Upper lobe of right lung (tissue), 1 donor: Measurements from ENCODE around the gene GBA2. TPM values are rescaled to one million over a fixed set of nuclear protein-coding genes. Genes with fewer than 3 reads are reported as not detected.

ENCODE experiments used
- ATAC-seq: fragments of 200-7000 bp; cut with Tn5 transposase; one replicate; pipeline ENCODE4 v1.9.1; 2020; ENCODE audit warnings: mild to moderate bottlenecking, moderate library complexity
- DNase-seq: peaks from one replicate; pipeline ENCODE4 v3.0.0-alpha.2; 2020
- H3K27ac ChIP-seq: fragments of 200-600 bp; one replicate; pipeline ENCODE4 v1.8.0; 2022
- H3K27me3 ChIP-seq: fragments of 200-600 bp; one replicate; pipeline ENCODE4 v1.8.0; 2022; ENCODE audit warnings: mild to moderate bottlenecking
- H3K36me3 ChIP-seq: fragments of 200-600 bp; one replicate; pipeline ENCODE4 v1.8.0; 2022
- H3K4me1 ChIP-seq: fragments of 200-600 bp; one replicate; pipeline ENCODE4 v1.8.0; 2022
- H3K4me3 ChIP-seq: fragments of 200-600 bp; one replicate; pipeline ENCODE4 v1.8.0; 2022; ENCODE audit warnings: mild to moderate bottlenecking
- H3K9me3 ChIP-seq: fragments of 200-600 bp; one replicate; pipeline ENCODE4 v1.8.0; 2022
- intact Hi-C: fragments of 100-400 bp; cut with DNase I; formaldehyde crosslinking; loops from one replicate; pipeline ENCODE4 v1.11.0; 2022
- total RNA-seq: library from RNA; stranded (reverse); fragmentation: NEBNext Ultra II Directional; extraction: Animal tissue kit (Norgen Biotek cat#: 25700); gene quantifications from one replicate; pipeline ENCODE4 v1.2.1, GENCODE V29; 2021
- TF ChIP-seq, protein P1 (sequence below): fragments of 200-600 bp; IDR thresholded peaks from one replicate; pipeline ENCODE4 v1.8.0; 2022; ENCODE audit warnings: antibody characterized with exemption
- donor health status: DM: no; HTN: yes; CAD: no; lungs with severe emphysema.

The GBA2 gene
- total RNA-seq, 1 donor from 2014 or later, result 99.1 TPM

DNA sequence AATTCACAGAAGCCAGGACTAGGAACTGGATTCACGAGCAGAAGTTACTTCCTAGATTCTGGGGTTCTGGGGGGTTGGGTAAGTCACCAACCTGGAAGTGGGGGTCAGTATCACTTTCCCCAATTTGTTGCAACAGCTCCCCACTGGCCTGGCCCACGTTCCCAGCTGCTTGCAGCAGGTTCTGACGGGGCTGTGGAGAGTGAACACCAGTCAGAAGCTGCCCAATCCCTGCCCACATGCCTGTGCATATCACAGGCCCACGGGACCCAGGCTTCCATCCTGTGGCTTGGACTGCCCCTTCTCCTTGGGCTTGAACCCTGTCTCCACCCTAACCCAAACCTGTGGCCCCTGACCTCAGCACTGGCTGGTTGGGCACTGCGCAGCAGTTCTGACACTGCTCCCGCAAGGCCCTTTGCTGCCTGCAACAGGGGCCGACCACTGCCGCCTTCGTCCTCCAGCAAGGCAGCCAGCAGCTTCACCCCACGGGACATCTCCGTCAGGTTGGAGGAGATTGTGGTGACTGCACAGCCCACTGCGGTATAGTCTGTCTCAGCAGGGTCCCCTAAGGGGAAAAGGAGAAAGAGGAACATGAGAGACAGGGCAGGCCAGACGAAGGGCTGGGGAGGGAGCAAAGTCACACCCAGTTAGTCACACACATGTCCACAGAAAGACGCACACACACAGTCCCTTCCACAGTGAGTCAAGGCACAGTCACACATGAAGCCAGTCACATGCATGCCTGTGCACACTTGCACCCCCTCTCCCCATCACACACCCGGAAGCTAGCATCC, 30.1 kb downstream of the GBA2 start:
- Histone ChIP-seq H3K27ac (no peak overlapping the region), H3K4me3 (no peak overlapping the region), H3K9me3 (no peaks in the 10 kb centered on the region), H3K27me3 (no peaks in the 10 kb centered on the region), H3K36me3 (peaks cover 100% of the 10 kb centered on the region), H3K4me1 (no peaks in the 10 kb centered on the region)
- intact Hi-C loops, result no loop called here
- ATAC-seq, result peak; percentile 27
- no peak for DNase-seq
- TF ChIP-seq, protein P1, sequence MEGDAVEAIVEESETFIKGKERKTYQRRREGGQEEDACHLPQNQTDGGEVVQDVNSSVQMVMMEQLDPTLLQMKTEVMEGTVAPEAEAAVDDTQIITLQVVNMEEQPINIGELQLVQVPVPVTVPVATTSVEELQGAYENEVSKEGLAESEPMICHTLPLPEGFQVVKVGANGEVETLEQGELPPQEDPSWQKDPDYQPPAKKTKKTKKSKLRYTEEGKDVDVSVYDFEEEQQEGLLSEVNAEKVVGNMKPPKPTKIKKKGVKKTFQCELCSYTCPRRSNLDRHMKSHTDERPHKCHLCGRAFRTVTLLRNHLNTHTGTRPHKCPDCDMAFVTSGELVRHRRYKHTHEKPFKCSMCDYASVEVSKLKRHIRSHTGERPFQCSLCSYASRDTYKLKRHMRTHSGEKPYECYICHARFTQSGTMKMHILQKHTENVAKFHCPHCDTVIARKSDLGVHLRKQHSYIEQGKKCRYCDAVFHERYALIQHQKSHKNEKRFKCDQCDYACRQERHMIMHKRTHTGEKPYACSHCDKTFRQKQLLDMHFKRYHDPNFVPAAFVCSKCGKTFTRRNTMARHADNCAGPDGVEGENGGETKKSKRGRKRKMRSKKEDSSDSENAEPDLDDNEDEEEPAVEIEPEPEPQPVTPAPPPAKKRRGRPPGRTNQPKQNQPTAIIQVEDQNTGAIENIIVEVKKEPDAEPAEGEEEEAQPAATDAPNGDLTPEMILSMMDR, result no peak

DNA sequence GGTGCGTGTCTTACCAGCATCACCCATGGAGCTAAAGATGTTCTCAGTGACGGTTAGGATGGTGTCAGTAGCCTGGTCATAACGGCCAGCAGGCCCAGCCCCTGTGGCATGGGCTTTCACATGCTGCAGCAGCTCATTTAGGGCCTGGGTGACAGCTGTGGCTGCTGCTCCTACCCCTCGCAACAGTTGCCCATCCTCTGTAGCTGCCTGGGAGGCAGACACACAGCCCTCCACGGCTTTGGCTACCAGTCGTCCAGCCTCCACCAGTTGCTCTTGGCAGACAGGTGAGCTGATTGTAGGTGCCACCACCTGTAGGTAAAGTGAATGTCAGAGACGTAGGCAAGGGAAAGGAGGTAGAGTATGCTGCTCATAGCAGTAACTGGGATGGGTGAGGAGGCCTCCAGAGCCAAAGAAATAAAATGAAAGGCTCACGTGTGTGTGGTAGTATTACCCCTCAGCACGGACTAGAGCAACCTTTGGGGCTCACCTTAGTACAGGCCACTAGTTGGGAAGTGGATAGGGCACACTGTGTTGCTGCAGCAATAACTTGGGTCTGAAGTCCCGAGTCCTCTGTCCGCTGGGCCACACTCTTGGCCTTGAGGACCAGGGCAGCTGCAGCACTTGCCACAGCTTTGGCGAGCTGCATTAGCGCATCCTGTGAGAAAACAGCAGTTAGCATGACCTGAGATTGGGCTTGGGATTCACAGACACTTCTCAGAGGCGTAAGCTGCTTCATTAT, 31.7 kb downstream of the GBA2 start:
- DNase-seq (no peak), ATAC-seq (no peak)
- peaks cover 100% of the 10 kb centered on the region for H3K36me3 ChIP-seq
- TF ChIP-seq, protein P1, result no peak
- H3K27me3 ChIP-seq, result no peaks in the 10 kb centered on the region
- H3K4me1 ChIP-seq, result no peaks in the 10 kb centered on the region
- intact Hi-C loops, result no loop called here
- no peak overlapping the region for H3K4me3 ChIP-seq
- no peak overlapping the region for H3K27ac ChIP-seq
- H3K9me3 ChIP-seq, result no peaks in the 10 kb centered on the region

DNA sequence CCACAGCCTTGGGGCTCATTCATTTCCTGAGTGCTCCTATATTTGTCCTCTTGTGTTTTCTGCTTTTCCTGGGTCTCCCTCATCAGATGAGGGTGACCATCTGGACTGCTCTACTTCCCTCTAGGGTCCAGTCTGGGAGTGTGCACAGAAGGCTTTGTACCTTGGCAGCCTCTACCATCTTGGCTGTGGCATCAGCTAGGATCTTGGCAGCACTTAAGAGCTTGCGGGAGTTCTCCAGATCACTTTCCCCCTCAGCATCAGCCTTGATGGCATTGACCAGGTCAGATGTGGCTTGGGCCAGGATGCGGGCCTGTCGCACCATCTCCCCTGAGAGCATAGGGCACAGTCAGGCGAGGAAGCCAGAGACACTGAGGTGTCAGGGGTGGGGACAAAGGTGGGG, 32.8 kb downstream of the GBA2 start:
- TF ChIP-seq, protein P1, result no peak
- intact Hi-C loops, result no loop called here
- Histone ChIP-seq H3K4me1 (no peaks in the 10 kb centered on the region), H3K27ac (no peak overlapping the region), H3K36me3 (peaks cover 100% of the 10 kb centered on the region), H3K9me3 (no peaks in the 10 kb centered on the region), H3K4me3 (no peak overlapping the region), H3K27me3 (no peaks in the 10 kb centered on the region)
- peak; percentile 3 for ATAC-seq
- DNase-seq, result no peak

DNA sequence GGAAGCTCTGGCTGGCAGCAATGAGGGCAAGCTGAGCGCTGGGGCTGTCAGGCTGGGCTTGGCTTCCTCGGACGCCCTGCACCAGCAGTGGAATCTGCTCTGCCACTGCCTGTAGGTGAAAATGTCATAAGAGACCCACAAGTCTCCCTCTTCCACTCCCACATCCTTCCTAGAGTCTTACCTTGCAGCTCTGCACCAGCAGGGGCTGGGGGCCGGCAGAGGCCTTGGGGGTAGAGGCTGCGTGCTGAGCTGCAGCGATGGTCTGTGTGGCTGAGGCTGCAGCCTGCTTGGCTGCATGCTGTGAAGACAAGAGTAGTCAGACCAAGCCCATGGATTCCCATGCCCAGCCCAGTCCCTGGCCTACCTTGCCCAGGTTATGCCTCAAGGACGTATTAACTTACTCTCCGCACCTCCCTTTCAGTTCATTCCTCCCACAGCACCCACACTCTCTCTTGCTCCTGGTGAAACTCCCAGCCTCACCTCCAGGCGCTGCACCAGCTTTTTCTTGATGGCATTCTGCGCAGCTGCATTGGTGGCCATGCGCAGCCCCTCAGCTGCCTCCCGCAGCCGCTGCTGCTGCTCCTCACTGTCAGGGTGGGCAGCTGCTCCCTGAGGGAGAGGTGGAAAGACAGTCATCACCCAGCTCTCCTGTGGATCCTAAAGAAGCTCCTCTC, 34.3 kb downstream of the GBA2 start:
- H3K27ac ChIP-seq, result no peak overlapping the region
- ATAC-seq (no peak), DNase-seq (no peak)

DNA sequence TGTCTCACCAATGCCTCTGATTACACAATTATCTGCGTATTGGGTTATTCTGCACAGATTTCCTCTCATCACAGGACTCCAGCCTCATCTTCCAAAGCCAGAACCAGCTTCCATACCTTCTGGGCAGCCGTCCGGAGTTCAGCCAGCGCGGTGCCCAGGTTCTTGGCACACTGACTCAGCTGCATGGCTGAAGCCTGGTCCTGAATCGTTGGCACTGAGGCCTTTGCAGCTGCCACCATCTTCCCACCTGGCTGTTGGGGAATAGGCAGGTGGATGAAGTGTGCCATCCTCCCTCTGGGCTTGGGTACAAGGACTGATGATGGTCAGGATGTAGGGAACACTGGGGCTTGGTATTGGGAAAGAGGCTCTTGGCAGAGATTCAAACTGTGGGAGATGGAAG, 34.9 kb downstream of the GBA2 start:
- Histone ChIP-seq H3K27ac (no peak overlapping the region), H3K9me3 (no peaks in the 10 kb centered on the region), H3K27me3 (no peaks in the 10 kb centered on the region), H3K4me3 (no peak overlapping the region), H3K36me3 (peaks cover 100% of the 10 kb centered on the region), H3K4me1 (no peaks in the 10 kb centered on the region)
- TF ChIP-seq, protein P1, result no peak
- ATAC-seq, result no peak
- DNase-seq, result no peak
- intact Hi-C loops, result no loop called here

More for the DNA sequence above, 34.3 kb downstream of the GBA2 start:
- H3K4me3 ChIP-seq, result no peak overlapping the region
- intact Hi-C loops, result no loop called here
- H3K27me3 ChIP-seq, result no peaks in the 10 kb centered on the region
- peaks cover 100% of the 10 kb centered on the region for H3K36me3 ChIP-seq
- TF ChIP-seq, protein P1, result no peak
- no peaks in the 10 kb centered on the region for H3K4me1 ChIP-seq
- H3K9me3 ChIP-seq, result no peaks in the 10 kb centered on the region
